Fibroblast of villous mesenchyme (primary cell): ENCODE results near the gene TECPR2. TPM values are rescaled to one million over a fixed set of nuclear protein-coding genes. Genes with fewer than 3 reads are reported as not detected.

Experiments
- DNase-seq: peaks from one replicate; pipeline ENCODE4 v3.0.0-alpha.2; 2010; ENCODE audit warnings: low read depth
- H3K4me3 ChIP-seq: 2 replicates; pipeline ENCODE4 v1.5.1; 2011; ENCODE audit warnings: low read depth, mild to moderate bottlenecking, low read length
- total RNA-seq: library from RNA; depleted of rRNA; stranded (reverse); fragments of >200 nt; gene quantifications from 2 replicates; pipeline ENCODE4 v1.2.3, GENCODE V29; 2012
- TF ChIP-seq, protein P1 (sequence below): IDR thresholded peaks from 2 replicates; pipeline ENCODE4 v1.5.1; 2012; ENCODE audit warnings: low read depth, mild to moderate bottlenecking, low read length; ENCODE audit not compliant: insufficient read depth

Gene TECPR2
- total RNA-seq, 1 donor: 19.9 TPM

DNA sequence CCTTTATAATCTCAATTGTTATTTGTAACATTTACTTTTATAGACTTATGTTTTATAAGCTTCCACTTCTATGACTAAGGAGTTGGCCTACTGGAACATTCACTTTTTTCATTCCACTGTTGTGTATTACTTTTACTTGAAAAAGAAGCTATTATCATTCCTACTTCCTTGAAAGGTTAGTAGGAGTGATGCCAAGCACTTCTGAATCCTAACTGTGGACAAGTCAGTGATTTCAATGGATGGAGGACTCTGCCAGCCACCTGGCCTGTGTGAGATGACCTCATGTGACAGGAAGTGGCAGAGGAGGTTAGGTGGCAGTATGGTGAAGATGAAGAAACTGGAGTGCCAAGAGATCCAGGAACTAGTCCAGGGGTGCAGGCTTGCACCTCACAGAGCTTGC is 46.0 kb downstream of the TECPR2 start:
- H3K4me3 ChIP-seq: no peak overlapping the region
- TF ChIP-seq, protein P1, sequence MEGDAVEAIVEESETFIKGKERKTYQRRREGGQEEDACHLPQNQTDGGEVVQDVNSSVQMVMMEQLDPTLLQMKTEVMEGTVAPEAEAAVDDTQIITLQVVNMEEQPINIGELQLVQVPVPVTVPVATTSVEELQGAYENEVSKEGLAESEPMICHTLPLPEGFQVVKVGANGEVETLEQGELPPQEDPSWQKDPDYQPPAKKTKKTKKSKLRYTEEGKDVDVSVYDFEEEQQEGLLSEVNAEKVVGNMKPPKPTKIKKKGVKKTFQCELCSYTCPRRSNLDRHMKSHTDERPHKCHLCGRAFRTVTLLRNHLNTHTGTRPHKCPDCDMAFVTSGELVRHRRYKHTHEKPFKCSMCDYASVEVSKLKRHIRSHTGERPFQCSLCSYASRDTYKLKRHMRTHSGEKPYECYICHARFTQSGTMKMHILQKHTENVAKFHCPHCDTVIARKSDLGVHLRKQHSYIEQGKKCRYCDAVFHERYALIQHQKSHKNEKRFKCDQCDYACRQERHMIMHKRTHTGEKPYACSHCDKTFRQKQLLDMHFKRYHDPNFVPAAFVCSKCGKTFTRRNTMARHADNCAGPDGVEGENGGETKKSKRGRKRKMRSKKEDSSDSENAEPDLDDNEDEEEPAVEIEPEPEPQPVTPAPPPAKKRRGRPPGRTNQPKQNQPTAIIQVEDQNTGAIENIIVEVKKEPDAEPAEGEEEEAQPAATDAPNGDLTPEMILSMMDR: no peak
- DNase-seq: no peak

DNA sequence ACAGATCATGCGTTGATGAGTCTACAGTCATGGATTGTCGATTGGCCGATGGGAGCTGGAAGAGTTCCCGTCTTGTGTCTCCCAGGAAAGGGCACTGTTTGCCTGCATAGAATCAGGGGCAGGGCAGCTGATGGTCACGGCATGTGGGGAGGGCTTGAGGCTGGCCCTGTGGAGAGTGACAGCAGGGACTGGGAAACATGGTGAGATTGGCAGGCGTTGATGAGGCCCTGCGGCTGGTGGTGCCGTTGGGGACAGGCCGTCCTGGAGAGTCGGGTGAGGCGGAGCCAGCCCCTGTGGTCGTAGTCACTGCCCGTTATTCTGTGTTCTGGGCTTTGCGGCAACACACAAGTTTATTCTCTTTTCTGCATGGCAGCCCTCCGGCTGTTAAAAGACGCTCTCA is 52.9 kb downstream of the TECPR2 start:
- no peak overlapping the region for H3K4me3 ChIP-seq
- DNase-seq: no peak
- TF ChIP-seq, protein P1: no peak

DNA sequence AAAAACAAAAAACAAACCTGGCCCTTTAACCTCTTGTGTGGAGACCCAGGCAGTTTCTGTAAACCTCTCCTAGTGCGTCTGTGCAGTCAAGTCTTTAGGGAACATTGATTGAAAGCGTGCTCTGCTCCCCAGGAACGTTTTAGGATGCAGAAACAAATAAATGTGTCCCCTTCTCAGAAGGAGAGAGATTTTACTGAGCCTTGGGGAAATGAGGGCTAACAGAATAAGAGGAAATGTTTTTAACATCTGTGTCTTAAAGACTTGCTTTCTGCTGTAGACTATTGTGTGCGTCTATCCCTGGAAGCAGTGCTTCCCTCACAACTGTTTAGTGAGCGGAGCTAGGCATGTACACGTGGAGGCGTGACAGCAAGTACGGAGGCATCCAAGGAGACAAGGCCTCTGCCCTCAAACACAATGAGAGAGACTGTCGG is 54.3 kb downstream of the TECPR2 start:
- no peak for DNase-seq
- no peak overlapping the region for H3K4me3 ChIP-seq
- TF ChIP-seq, protein P1: no peak

DNA sequence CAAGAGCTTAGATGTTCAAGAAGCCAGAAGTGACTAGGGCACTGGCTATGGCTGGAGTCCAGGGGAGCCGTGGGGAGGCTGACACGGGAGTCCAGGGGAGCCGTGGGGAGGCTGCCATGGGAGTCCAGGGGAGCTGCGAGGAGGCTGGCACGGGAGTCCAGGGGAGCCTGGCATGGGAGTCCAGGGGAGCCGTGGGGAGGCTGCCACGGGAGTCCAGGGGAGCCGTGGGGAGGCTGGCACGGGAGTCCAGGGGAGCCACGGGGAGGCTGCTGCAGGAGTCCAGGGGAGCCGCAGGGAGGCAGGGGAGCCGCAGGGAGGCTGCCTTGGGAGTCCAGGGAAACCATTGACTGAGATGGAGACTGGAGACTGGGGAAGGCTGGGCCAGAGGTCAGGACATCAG is 54.9 kb downstream of the TECPR2 start:
- DNase-seq: no peak
- TF ChIP-seq, protein P1: no peak

DNA sequence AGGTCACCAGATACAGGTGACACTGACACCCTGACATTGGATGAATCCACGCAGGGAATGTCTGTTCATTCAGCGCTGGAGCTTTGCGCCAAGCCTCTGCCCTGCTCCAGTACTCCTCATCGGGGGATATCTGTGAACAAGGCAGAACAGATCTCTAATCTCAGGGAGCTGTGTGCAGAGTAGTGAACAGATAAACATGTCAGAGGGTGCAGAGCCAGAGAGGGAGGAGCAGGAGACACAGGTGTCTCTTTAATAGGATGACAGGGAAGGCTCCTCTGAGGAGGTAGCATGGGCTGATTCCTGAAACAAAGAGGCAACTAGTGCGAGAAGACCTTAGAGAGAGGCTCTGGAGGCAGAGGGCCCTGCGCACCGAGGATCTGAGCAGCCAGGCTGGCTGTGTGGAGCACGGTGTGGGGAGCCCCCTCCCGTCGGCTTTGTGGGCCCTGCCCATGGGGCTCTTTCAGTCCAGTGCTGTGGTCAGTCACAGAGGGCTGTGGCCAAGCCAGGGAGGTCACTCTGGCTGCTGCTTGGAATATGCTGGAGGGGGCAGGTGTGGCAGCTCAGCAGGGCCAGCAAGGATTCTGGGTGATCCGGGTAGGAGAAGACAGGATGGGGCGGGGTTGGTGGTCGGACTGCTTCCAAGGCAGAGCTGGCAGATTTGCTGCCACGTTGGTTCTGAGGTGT is 55.6 kb downstream of the TECPR2 start:
- TF ChIP-seq, protein P1: no peak
- no peak for DNase-seq

More for the DNA sequence above, 54.9 kb downstream of the TECPR2 start:
- H3K4me3 ChIP-seq: no peak overlapping the region

DNA sequence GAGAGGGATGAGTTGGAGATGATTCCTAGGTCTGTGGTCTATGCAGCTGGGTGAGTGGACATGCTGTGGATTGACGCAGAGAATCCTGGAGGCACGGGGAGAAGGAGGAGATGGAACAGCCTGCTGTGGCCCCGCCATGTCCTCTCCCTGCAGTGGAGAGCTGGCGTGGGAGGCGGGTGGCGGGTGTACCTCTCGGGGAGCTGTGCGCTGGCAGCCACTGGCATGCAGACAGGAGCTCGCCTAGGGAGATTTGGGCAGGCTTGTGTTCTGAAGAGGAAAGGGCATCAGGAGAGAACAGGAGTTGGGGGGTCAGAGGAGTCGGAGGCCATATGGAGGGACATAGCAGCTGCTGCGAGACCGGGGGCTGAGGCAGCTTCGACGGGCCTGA is 56.1 kb downstream of the TECPR2 start:
- no peak for DNase-seq
- no peak overlapping the region for H3K4me3 ChIP-seq
- TF ChIP-seq, protein P1: no peak

More for the DNA sequence above, 55.6 kb downstream of the TECPR2 start:
- H3K4me3 ChIP-seq: no peak overlapping the region

DNA sequence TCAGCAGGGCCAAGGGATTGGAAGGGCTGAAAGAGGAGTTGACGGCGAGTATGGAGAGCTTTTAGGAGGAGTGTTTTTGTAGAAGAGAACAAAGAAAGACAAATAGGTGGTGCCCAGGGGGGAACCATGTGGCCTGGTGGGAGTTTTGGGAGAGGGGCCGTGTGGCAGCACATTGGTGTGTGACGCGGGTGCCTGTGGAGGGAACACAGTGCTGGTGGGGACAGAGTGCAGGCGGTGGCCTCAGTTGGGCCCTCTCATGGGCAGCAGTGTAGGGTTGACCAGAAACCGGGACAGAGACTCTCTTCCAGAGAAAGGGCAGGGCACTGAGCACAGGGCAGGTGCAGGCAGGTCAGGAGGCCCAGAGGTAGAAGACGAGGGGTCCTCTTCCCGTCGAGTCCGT is 56.5 kb downstream of the TECPR2 start:
- H3K4me3 ChIP-seq: no peak overlapping the region
- TF ChIP-seq, protein P1: no peak
- DNase-seq: no peak
